ENCODE results near the gene S1PR4. TPM values are rescaled to one million over a fixed set of nuclear protein-coding genes. Genes with fewer than 3 reads are reported as not detected.

The S1PR4 gene
- polyA plus RNA-seq, 1 of the 3 experiments (the other 2 are of a cell fraction) = not detected

DNA sequence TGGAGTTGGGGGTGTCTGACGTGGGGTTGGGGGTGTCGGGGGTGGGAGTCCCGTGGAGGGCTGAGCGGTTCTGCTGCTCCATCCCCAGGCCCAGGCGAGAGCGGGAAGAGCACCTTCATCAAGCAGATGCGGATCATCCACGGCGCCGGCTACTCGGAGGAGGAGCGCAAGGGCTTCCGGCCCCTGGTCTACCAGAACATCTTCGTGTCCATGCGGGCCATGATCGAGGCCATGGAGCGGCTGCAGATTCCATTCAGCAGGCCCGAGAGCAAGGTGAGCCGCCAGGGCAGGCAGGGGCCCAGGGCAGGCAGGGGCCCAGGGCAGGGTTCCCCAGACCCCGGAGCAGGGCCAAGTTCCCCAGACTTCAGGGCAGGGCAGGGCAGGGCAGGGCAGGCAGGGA lies 30.1 kb upstream of the S1PR4 start:
- ChIA-PET POLR2A (no interaction called here), CTCF (no interaction called here)
- no peak overlapping the region for H3K27ac ChIP-seq (ENCODE audit: low read depth in 2 of 2, low read length in 1 of 2)
- 91% methylated on average over 6 of the region's 20 CpGs for WGBS (ENCODE audit: low lambda C conversion rate)
- no peak for DNase-seq
- no peaks in the 10 kb centered on the region for H3K9me3 ChIP-seq
- TF ChIP-seq RFX5 (IDR thresholded peaks at IDR 0.05; ENCODE audit: low read length) (no peak), CTCF (IDR thresholded peaks at IDR 0.05) (no peak), NFIC (IDR thresholded peaks at IDR 0.05; ENCODE audit: borderline replicate concordance) (no peak), NRF1 (IDR thresholded peaks at IDR 0.05; ENCODE audit: low read depth, low read length) (no peak), REST (IDR thresholded peaks at IDR 0.05; ENCODE audit: low read depth, low read length) (no peak), ELF1 (IDR thresholded peaks at IDR 0.05) (no peak), RAD21 (IDR thresholded peaks at IDR 0.05; ENCODE audit: low read length) (no peak), CHD2 (IDR thresholded peaks at IDR 0.05; ENCODE audit: low read length, partially characterized antibody) (no peak), SMC3 (IDR thresholded peaks at IDR 0.05; ENCODE audit: low read depth, low read length) (no peak), EP300 (IDR thresholded peaks at IDR 0.05; ENCODE audit: borderline replicate concordance in 1 of 2, low read depth in 1 of 2, low read length in 1 of 2) (no peak), EZH2phosphoT487 (IDR thresholded peaks at IDR 0.05; ENCODE audit: borderline replicate concordance, low read depth) (no peak)
- TF ChIP-seq, protein P1, sequence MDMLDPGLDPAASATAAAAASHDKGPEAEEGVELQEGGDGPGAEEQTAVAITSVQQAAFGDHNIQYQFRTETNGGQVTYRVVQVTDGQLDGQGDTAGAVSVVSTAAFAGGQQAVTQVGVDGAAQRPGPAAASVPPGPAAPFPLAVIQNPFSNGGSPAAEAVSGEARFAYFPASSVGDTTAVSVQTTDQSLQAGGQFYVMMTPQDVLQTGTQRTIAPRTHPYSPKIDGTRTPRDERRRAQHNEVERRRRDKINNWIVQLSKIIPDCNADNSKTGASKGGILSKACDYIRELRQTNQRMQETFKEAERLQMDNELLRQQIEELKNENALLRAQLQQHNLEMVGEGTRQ (IDR thresholded peaks at IDR 0.05; ENCODE audit: borderline replicate concordance, low read depth, low read length) = no peak
- TF ChIP-seq, protein P2, sequence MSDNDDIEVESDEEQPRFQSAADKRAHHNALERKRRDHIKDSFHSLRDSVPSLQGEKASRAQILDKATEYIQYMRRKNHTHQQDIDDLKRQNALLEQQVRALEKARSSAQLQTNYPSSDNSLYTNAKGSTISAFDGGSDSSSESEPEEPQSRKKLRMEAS (IDR thresholded peaks at IDR 0.05; ENCODE audit: low read depth) = no peak
- H3K9ac ChIP-seq = no peak overlapping the region
- no peaks in the 10 kb centered on the region for H4K20me1 ChIP-seq (ENCODE audit: insufficient read depth)
- H3K9me2 ChIP-seq = no peaks in the 10 kb centered on the region
- H3K36me3 ChIP-seq (replicated peaks in 1 of 2; ENCODE audit: control insufficient read depth in 1 of 2, insufficient read depth in 2 of 2, low read length in 1 of 2) = no peaks in the 10 kb centered on the region
- no peaks in the 10 kb centered on the region for H3K4me1 ChIP-seq (ENCODE audit: control insufficient read depth in 1 of 2, insufficient read depth in 2 of 2, low read depth in 1 of 2, low read length in 1 of 2)
- H2AFZ ChIP-seq (ENCODE audit: low read depth) = no peak overlapping the region
- H3K79me2 ChIP-seq (ENCODE audit: insufficient read depth) = no peaks in the 10 kb centered on the region
- no peak overlapping the region for H3K4me2 ChIP-seq
- no peaks in the 10 kb centered on the region for H3F3A ChIP-seq (replicated peaks; ENCODE audit: insufficient read depth)
- H3K27me3 ChIP-seq (ENCODE audit: insufficient read depth) = no peaks in the 10 kb centered on the region
- H3K4me3 ChIP-seq (ENCODE audit: low read depth in 2 of 2, low read length in 1 of 2) = no peak overlapping the region
